Measurements from ENCODE around the gene RDH14. TPM values are rescaled to one million over a fixed set of nuclear protein-coding genes. Genes with fewer than 3 reads are reported as not detected.

Gene RDH14
- total and polyA plus RNA-seq, 2 experiments from 2014 or later: 29.8 to 32.5 TPM

DNA sequence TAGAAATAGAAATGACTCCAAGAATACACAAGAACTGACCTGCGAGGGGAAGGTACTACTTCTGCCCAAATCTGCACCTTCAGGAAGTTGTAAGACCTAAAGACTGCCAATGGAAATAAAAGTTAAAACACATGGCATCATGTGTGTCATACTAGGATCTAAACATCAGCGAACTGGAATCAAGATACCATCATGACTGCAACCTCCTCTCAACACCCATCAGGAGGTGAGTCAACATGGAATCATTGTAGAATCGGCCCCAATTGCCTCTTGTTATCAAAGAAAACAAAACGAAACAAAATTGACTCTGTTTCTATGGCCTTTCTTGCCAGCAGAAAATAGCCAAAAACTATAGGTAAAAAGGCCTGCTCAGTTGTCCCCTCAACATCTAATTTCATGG is 15.1 kb downstream of the RDH14 start:
- in situ Hi-C loops (cut with MboI): no loop called here
- H3K4me3 ChIP-seq: no peak overlapping the region
- peak overlapping the region; percentile 30 for H3K4me2 ChIP-seq (ENCODE audit: unreplicated experiment)
- peaks cover 19% of the 10 kb centered on the region; the same call in 1 of the 2 replicates for H3K4me1 ChIP-seq (ENCODE audit: insufficient read depth)
- no peak overlapping the region for H2AFZ ChIP-seq
- no peaks in the 10 kb centered on the region for H3K9me3 ChIP-seq (ENCODE audit: low read depth)
- no peaks in the 10 kb centered on the region; the same call in 1 of the 2 replicates for H3K9me2 ChIP-seq (ENCODE audit: insufficient read depth)
- H3K27ac ChIP-seq: peak overlapping the region; percentile 35; the same call in 1 of the 2 replicates
- TF ChIP-seq EZH2phosphoT487 (IDR thresholded peaks at IDR 0.05; ENCODE audit: insufficient read depth, low read depth) (no peak), EZH2 (IDR thresholded peaks at IDR 0.05; ENCODE audit: insufficient read depth, poor library complexity, severe bottlenecking) (no peak)
- no peaks in the 10 kb centered on the region for H3K36me3 ChIP-seq (ENCODE audit: low read depth)
- H3K79me2 ChIP-seq (ENCODE audit: insufficient read depth): no peaks in the 10 kb centered on the region
- H4K20me1 ChIP-seq (ENCODE audit: insufficient read depth): no peaks in the 10 kb centered on the region
- DNase-seq: peak; percentile 80
- no peak overlapping the region for H3K9ac ChIP-seq
- H3K27me3 ChIP-seq (replicated peaks; ENCODE audit: insufficient read depth): no peaks in the 10 kb centered on the region
- WGBS, 2 experiments (ENCODE audit: low coverage in 1 of 2, low lambda C conversion rate in 2 of 2, missing lambda C conversion rate in 2 of 2): 26 to 27% methylated on average over 4 of the region's 4 CpGs
- H3F3A ChIP-seq (ENCODE audit: insufficient read depth): peaks cover 8% of the 10 kb centered on the region; the same call in 1 of the 2 replicates

GRCh38 chr2:18544171-18544570 is 16.3 kb downstream of the RDH14 start:
- DNase-seq: peak; percentile 33
- H3K27me3 ChIP-seq (replicated peaks; ENCODE audit: insufficient read depth): no peaks in the 10 kb centered on the region
- no peak overlapping the region for H3K4me3 ChIP-seq
- no peaks in the 10 kb centered on the region; the same call in 1 of the 2 replicates for H3K9me2 ChIP-seq (ENCODE audit: insufficient read depth)
- H3F3A ChIP-seq (ENCODE audit: insufficient read depth): peaks cover 8% of the 10 kb centered on the region; the same call in 1 of the 2 replicates
- no peaks in the 10 kb centered on the region for H3K36me3 ChIP-seq (ENCODE audit: low read depth)
- H3K4me2 ChIP-seq (ENCODE audit: unreplicated experiment): no peak overlapping the region
- WGBS, 2 experiments (ENCODE audit: low coverage in 1 of 2, low lambda C conversion rate in 2 of 2, missing lambda C conversion rate in 2 of 2): 61 to 70% methylated on average over 3 of the region's 3 CpGs
- no peak for TF ChIP-seq EZH2phosphoT487 (IDR thresholded peaks at IDR 0.05; ENCODE audit: insufficient read depth, low read depth)
- TF ChIP-seq EZH2 (IDR thresholded peaks at IDR 0.05; ENCODE audit: insufficient read depth, poor library complexity, severe bottlenecking): no peak
- H3K4me1 ChIP-seq (ENCODE audit: insufficient read depth): peaks cover 19% of the 10 kb centered on the region; the same call in 1 of the 2 replicates
- no peak overlapping the region for H2AFZ ChIP-seq
- no peaks in the 10 kb centered on the region for H3K9me3 ChIP-seq (ENCODE audit: low read depth)
- H3K79me2 ChIP-seq (ENCODE audit: insufficient read depth): no peaks in the 10 kb centered on the region
- H3K9ac ChIP-seq: no peak overlapping the region
- no peaks in the 10 kb centered on the region for H4K20me1 ChIP-seq (ENCODE audit: insufficient read depth)
- H3K27ac ChIP-seq: no peak overlapping the region
- in situ Hi-C loops (cut with MboI): no loop called here

DNA sequence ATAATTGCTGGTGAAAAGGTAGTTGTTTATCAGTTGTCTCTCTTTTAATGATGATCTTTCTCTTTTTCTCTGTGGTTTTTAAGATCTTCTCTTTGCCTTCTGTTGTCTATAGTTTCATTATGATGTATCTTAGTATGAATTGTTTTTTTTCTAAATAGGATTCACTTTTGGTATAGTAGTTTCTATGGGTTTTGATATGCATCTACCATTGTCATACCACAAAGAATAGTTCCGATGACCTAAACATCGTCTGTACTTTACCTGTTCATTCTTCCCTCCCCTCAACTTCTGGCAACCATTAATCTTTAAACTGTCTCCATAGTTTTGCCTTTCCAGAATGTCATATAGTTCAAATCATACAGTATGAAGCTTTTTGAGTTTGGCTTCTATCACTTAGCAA is 19.6 kb downstream of the RDH14 start:
- in situ Hi-C loops (cut with MboI): no loop called here

DNA sequence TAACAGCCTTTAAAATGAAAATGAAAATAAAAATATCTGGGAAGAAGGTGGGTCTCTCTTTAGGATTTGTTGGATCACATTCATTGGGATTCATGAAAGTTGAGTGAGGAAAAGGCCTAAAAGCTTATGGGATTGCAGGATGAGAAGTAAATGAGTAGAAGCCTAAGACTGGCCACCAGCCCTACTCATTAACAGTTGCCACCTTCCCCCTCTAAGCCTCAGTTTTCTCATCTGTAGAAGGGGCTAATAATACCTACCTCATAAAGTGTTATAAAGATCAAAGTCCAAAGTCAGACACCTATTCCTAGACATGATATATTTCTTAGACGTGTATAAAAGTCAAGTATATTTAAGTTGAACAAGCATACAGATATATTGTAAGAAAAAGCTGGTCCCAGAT is 23.8 kb downstream of the RDH14 start:
- H3F3A ChIP-seq (ENCODE audit: insufficient read depth): peaks cover 6% of the 10 kb centered on the region
- H3K4me3 ChIP-seq: no peak overlapping the region
- H3K4me2 ChIP-seq (ENCODE audit: unreplicated experiment): no peak overlapping the region
- no peaks in the 10 kb centered on the region for H3K9me2 ChIP-seq (ENCODE audit: insufficient read depth)
- H4K20me1 ChIP-seq (ENCODE audit: insufficient read depth): no peaks in the 10 kb centered on the region
- H3K79me2 ChIP-seq (ENCODE audit: insufficient read depth): no peaks in the 10 kb centered on the region
- peaks cover 6% of the 10 kb centered on the region for H3K4me1 ChIP-seq (ENCODE audit: insufficient read depth)
- H3K9ac ChIP-seq: no peak overlapping the region
- WGBS, 2 experiments (ENCODE audit: low coverage in 1 of 2, low lambda C conversion rate in 2 of 2, missing lambda C conversion rate in 2 of 2): 100% methylated on average over 1 of the region's 1 CpG
- no peaks in the 10 kb centered on the region for H3K27me3 ChIP-seq (replicated peaks; ENCODE audit: insufficient read depth)
- in situ Hi-C loops (cut with MboI): loop anchor here (10.0 kb wide), 1 partner anchor 1328 kb away; no protein-coding TSS in a partner anchor
- TF ChIP-seq EZH2 (IDR thresholded peaks at IDR 0.05; ENCODE audit: insufficient read depth, poor library complexity, severe bottlenecking) (no peak), EZH2phosphoT487 (IDR thresholded peaks at IDR 0.05; ENCODE audit: insufficient read depth, low read depth) (no peak)
- no peak overlapping the region for H3K27ac ChIP-seq
- no peaks in the 10 kb centered on the region for H3K9me3 ChIP-seq (ENCODE audit: low read depth)
- no peak overlapping the region for H2AFZ ChIP-seq
- DNase-seq: no peak
- H3K36me3 ChIP-seq (ENCODE audit: low read depth): no peaks in the 10 kb centered on the region

More for the DNA sequence above, 19.6 kb downstream of the RDH14 start:
- no peak overlapping the region for H3K4me2 ChIP-seq (ENCODE audit: unreplicated experiment)
- H3K4me1 ChIP-seq (ENCODE audit: insufficient read depth): peaks cover 12% of the 10 kb centered on the region
- WGBS, 2 experiments (ENCODE audit: low coverage in 1 of 2, low lambda C conversion rate in 2 of 2, missing lambda C conversion rate in 2 of 2): 97% methylated on average over 2 of the region's 2 CpGs
- H3F3A ChIP-seq (ENCODE audit: insufficient read depth): peaks cover 14% of the 10 kb centered on the region
- DNase-seq: no peak
- no peaks in the 10 kb centered on the region for H3K27me3 ChIP-seq (replicated peaks; ENCODE audit: insufficient read depth)
- H4K20me1 ChIP-seq (ENCODE audit: insufficient read depth): no peaks in the 10 kb centered on the region
- no peak overlapping the region for H3K27ac ChIP-seq
- TF ChIP-seq EZH2phosphoT487 (IDR thresholded peaks at IDR 0.05; ENCODE audit: insufficient read depth, low read depth) (no peak), EZH2 (IDR thresholded peaks at IDR 0.05; ENCODE audit: insufficient read depth, poor library complexity, severe bottlenecking) (no peak)
- no peak overlapping the region for H3K9ac ChIP-seq
- H2AFZ ChIP-seq: no peak overlapping the region
- H3K9me2 ChIP-seq (ENCODE audit: insufficient read depth): no peaks in the 10 kb centered on the region
- H3K9me3 ChIP-seq (ENCODE audit: low read depth): no peaks in the 10 kb centered on the region
- H3K79me2 ChIP-seq (ENCODE audit: insufficient read depth): no peaks in the 10 kb centered on the region
- no peaks in the 10 kb centered on the region for H3K36me3 ChIP-seq (ENCODE audit: low read depth)
- H3K4me3 ChIP-seq: no peak overlapping the region
